Measurements from ENCODE around the gene BMP6. TPM values are rescaled to one million over a fixed set of nuclear protein-coding genes. Genes with fewer than 3 reads are reported as not detected.

The BMP6 gene
- total RNA-seq, 1 experiment from 2014 or later: 0.28 TPM

DNA sequence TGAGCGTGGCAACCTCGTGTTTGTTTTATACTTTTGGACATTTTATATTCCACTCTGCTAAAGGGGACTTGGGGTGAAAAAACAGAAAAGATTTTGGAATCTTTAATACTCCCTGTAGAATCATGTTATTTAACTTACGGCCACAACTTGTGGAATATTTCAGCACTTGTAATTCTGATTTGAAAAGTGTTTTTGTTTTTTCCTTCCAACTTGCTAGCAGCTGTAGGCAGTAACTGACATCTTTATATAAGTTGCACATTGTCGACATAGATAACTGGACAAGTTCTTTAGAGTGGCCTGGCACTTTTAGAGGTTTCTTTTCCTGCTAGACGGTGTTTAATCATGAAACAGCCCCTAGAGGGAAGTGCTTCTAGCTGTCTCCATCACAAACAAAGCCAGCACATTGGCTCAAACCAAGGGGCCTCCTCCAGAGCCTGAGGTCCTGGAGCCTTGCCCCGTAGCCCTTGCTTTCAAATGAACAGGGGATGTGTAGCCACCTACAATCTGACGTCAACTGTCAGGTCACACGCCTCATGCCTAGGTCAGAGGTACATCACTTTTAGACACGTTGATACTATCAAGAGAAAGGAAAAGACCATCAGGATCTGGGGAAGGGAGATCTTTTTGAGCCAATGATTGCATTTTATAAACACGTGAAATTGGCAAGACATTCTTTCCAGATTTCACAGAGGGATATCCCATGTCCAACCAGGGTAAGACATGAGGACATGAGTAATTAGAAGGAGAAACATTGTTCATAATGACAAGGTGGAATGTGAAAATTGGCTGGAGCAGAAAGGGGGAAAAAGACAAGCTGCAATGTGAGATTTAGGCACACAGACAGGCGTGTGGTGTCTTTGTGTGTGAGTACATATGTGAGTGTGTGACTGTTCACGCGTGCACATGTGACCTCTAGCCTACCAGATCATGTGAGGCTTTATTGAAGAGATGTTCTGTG lies 92.6 kb downstream of the BMP6 start:
- Histone ChIP-seq H3T11ph (ENCODE audit: low read length) (no peak overlapping the region), H2BK5ac (ENCODE audit: insufficient read length, low read length) (no peak overlapping the region), H3K4me2 (ENCODE audit: insufficient read depth, insufficient read length, low read length) (no peak overlapping the region), H3K23me2 (ENCODE audit: insufficient read length, low read depth, low read length, poor library complexity, severe bottlenecking) (no peaks in the 10 kb centered on the region), H2AFZ (ENCODE audit: low read length) (no peak overlapping the region), H3K27me3 (ENCODE audit: insufficient read depth, low read length) (no peaks in the 10 kb centered on the region), H3K23ac (ENCODE audit: insufficient read length, low read depth, low read length) (no peak overlapping the region), H3K4ac (ENCODE audit: low read depth, low read length) (no peak overlapping the region), H3K79me1 (ENCODE audit: insufficient read depth, low read depth, low read length, poor library complexity, severe bottlenecking) (no peaks in the 10 kb centered on the region), H3K9ac (ENCODE audit: extremely low read depth, insufficient read length, low read length) (no peak overlapping the region), H3K9me3 (ENCODE audit: control insufficient read depth, low read depth, low read length) (no peaks in the 10 kb centered on the region), H3K4me1 (ENCODE audit: insufficient read depth, low read length) (no peaks in the 10 kb centered on the region), H2AK5ac (ENCODE audit: insufficient read length, low read length) (no peak overlapping the region), H2BK12ac (ENCODE audit: insufficient read length, low read depth, low read length) (no peak overlapping the region), H4K5ac (ENCODE audit: insufficient read length, low read depth, low read length) (no peak overlapping the region), H3K79me2 (ENCODE audit: insufficient read depth, low read length) (no peaks in the 10 kb centered on the region), H2BK15ac (ENCODE audit: low read depth, low read length) (no peak overlapping the region), H3K27ac (ENCODE audit: insufficient read length, low read depth, low read length) (no peak overlapping the region), H3K56ac (ENCODE audit: insufficient read length, low read depth, low read length) (no peak overlapping the region), H3K14ac (ENCODE audit: insufficient read depth, low read length) (no peak overlapping the region), H4K91ac (ENCODE audit: insufficient read length, low read depth, low read length) (no peak overlapping the region), H3K18ac (ENCODE audit: insufficient read length, low read depth, low read length) (no peak overlapping the region), H4K8ac (replicated peaks; ENCODE audit: insufficient read length, low read depth, low read length) (no peak overlapping the region), H2BK20ac (ENCODE audit: low read depth, low read length, poor library complexity, severe bottlenecking) (no peak overlapping the region), H4K20me1 (ENCODE audit: control insufficient read depth, insufficient read depth, insufficient read length) (no peaks in the 10 kb centered on the region), H2BK120ac (ENCODE audit: low read depth, low read length, poor library complexity, severe bottlenecking) (no peak overlapping the region)
- H3K27ac Mint-ChIP-seq: no peak overlapping the region; a peak in 1 of 7 replicates
- no peak overlapping the region for H3K4me3 Mint-ChIP-seq
- no peaks in the 10 kb centered on the region for H3K36me3 Mint-ChIP-seq (ENCODE audit: insufficient read depth in 1 of 3, low read depth in 3 of 3)
- H3K27me3 Mint-ChIP-seq (ENCODE audit: low read depth): peaks cover 2% of the 10 kb centered on the region
- TF ChIP-seq, protein P1, sequence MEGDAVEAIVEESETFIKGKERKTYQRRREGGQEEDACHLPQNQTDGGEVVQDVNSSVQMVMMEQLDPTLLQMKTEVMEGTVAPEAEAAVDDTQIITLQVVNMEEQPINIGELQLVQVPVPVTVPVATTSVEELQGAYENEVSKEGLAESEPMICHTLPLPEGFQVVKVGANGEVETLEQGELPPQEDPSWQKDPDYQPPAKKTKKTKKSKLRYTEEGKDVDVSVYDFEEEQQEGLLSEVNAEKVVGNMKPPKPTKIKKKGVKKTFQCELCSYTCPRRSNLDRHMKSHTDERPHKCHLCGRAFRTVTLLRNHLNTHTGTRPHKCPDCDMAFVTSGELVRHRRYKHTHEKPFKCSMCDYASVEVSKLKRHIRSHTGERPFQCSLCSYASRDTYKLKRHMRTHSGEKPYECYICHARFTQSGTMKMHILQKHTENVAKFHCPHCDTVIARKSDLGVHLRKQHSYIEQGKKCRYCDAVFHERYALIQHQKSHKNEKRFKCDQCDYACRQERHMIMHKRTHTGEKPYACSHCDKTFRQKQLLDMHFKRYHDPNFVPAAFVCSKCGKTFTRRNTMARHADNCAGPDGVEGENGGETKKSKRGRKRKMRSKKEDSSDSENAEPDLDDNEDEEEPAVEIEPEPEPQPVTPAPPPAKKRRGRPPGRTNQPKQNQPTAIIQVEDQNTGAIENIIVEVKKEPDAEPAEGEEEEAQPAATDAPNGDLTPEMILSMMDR (conservative IDR thresholded peaks at IDR 0.05): no peak
- WGBS (ENCODE audit: extremely low coverage, insufficient read length, low lambda C conversion rate): no CpG with 5 or more reads among the region's 13 CpGs
- no peaks in the 10 kb centered on the region for H3K4me1 Mint-ChIP-seq
- no peak for DNase-seq
- no peaks in the 10 kb centered on the region for H3K9me3 Mint-ChIP-seq
